Kasumi-1 (cell line): ENCODE results near the gene PEPD.

Experiments
- DNase-seq, 2 experiments: peaks; one replicate each; lab custom pipeline; 2025; lab: John Stamatoyannopoulos, UW

Gene PEPD

GRCh38 chr19:33383720-33384292 lies 137.8 kb downstream of the PEPD start:
- DNase-seq, result no peak

DNA sequence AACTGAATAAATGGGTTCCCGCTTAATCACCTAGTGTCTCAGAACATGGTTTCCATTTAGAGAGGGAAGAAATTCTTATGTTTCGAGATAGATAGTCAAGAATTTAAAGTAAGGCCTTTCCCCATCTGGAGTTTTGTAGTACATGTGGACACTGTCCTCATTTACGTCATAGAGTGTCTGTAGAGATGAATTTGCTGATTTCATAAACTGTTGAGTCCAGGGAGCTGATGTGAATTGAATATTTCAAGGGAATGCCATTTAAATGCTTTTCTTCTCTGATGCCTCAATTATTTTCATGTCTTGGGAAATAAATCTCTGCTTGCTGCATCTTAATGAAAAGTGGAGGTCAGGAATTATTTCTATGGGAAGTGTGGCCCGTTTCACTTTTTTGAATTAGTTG lies 138.6 kb downstream of the PEPD start:
- no peak for DNase-seq

GRCh38 chr19:33382006-33382405 lies 139.6 kb downstream of the PEPD start:
- DNase-seq, result no peak

GRCh38 chr19:33381101-33381500 lies 140.5 kb downstream of the PEPD start:
- no peak for DNase-seq

DNA sequence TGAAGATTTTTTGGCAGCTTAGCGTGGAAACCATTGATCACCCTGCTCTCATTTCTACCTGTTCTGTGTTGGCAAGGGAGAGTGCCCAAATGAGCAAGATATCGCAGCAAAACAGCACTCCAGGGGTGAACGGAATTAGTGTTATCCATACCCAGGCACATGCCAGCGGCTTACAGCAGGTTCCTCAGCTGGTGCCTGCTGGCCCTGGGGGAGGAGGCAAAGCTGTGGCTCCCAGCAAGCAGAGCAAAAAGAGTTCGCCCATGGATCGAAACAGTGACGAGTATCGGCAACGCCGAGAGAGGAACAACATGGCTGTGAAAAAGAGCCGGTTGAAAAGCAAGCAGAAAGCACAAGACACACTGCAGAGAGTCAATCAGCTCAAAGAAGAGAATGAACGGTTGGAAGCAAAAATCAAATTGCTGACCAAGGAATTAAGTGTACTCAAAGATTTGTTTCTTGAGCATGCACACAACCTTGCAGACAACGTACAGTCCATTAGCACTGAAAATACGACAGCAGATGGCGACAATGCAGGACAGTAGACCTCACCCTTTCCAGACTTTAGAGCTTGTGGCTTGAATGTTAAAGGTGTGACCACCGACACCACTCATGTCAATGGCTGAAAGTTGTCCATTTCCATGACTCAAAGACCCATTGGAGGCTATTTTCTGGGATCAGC lies 142.3 kb downstream of the PEPD start:
- no peak for DNase-seq

DNA sequence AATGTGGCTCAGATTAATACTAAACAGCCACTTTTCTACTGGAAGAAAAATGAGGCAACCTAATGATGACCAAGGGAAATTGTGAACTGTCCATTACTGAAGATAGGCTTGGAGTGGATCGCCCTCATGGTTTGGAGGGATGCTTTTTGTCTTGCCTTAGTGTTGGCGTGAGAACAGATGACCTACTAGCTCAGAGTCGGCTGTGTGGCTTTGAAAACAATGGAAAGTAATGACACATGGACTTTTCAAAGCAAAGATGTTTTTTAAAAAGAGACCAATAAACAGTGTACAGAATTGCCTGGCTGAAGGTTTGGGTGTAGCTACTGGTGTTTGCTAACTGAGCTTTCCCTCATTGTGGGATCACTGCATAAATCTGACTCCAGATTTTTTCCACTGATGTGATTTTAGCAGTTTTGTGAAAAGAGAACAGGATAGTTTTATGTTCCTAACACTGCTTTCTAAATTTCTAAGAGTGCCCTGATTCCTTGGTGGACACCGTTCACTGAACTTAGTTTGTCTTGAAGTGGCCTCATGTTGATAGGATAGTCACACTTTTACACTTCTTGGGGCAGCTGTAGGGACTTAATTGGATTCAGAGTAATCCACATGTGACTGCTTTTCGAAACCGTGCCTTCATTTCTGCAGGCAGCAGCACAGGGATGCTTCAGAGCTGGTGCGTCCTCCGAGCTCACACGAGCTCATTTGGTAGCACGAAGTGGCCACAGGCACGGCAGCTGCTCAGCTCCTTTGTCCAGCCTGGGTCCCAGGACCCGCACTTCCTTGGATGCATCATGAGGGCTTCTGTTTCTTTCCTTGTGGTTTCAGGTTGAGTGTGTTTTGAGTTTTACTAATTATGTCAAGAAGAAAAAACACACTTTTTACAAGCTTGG lies 143.8 kb downstream of the PEPD start:
- no peak for DNase-seq

DNA sequence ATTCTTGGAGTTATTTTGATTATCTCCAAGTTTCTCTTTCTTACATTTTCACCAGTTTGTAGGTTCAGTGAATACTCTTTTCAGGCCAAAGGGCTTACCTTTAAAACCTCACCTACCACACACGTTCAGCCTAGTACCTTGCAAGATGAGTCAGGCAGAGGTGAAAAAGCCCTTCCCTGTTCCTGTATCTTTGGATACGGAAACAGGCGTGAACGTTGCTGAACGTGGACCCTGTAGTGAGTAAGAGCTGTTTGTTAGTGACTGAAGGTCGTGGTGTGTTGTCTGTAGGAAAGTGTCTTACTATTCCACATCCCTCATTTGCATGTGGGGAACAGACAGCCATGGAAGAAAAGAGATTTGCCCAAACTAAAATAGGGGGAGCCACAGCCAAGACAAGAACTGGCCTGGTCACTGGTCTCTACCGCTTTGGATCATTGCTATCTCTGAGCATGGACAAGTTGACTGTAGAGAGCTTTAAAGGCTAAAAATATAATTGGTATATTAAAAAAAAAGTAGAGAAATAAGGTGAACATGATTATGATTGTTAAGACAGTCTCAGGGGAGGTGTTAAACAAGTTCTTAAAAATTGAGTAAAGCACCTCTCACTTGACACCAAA lies 144.5 kb downstream of the PEPD start:
- no peak for DNase-seq

GRCh38 chr19:33376423-33376822 lies 145.2 kb downstream of the PEPD start:
- DNase-seq, result no peak

GRCh38 chr19:33375837-33376159 lies 145.8 kb downstream of the PEPD start:
- no peak for DNase-seq

GRCh38 chr19:33375156-33375836 lies 146.3 kb downstream of the PEPD start:
- DNase-seq, result no peak

DNA sequence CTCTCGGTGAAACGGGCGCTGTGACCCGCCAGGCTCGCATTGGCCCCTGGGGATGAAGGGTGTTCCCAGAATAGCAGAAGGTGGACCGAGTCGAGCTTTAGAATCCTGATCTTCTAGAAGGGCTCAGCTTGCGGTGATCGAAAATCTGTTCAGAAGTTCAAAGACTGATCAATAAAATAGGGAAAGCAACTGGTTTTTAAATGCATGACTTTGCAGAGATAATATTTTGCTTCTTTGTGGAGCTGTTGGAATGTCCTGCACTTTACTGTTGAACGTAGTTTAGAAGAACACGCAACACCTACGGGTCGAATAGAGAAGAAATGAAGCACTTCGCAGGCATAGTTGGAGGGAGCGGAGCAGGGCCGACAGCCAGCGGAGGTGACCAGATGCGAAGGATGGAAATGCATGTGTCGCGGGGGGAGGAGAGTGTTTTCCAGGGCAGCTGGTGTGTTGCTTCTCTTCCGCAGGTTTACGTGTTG lies 147.3 kb downstream of the PEPD start:
- peak; percentile 23 to 43 for DNase-seq

GRCh38 chr19:33373453-33374235 lies 147.9 kb downstream of the PEPD start, which contains the start of gene CEBPG:
Gene CEBPG, plus strand, starts transcription at chr19:33373709. Its CDS starts 5,531 bp downstream, at chr19:33379240.
- peak; percentile 50 to 71 for DNase-seq

GRCh38 chr19:33370783-33371182 lies 150.8 kb downstream of the PEPD start:
- DNase-seq, result no peak

GRCh38 chr19:33368074-33368864 lies 153.3 kb downstream of the PEPD start:
- DNase-seq, result no peak

DNA sequence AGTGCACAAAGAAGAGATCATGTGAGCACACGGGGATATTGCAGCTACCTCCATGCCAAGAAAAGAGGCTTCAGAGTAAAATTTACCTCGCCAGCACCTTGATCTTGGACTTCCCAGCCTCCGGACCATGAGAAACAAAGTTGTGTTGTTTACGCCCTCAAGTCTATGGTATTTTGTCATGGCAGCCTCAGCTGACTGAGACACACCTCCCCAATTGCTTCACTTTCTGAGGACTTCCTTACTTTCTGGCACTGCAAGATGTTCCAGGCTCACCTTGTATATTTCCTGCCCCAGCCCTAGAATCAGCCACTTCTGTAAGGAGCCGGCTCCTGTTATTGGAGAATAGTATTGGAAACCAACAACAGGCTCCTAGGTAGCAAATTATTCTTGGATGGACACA lies 154.7 kb downstream of the PEPD start:
- DNase-seq, result no peak

DNA sequence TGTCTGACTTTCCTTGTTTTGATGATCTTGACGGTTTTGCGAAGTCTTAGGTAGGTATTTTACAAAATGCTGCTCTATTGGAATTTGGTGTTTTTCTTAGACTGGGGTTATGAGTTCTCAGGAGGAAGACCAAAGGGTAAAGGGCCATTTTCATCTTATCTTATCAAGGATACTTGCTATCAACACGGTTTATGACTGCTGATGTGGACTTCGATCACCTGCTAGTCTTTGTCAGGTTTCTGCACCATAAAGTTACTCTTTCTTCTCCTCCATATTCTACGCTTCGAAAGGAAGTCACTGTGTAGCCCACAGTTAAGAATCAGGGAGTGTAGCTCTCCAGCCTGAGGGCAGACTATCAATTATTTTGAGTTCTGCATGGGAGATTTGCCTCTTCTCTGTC lies 155.5 kb downstream of the PEPD start:
- no peak for DNase-seq

DNA sequence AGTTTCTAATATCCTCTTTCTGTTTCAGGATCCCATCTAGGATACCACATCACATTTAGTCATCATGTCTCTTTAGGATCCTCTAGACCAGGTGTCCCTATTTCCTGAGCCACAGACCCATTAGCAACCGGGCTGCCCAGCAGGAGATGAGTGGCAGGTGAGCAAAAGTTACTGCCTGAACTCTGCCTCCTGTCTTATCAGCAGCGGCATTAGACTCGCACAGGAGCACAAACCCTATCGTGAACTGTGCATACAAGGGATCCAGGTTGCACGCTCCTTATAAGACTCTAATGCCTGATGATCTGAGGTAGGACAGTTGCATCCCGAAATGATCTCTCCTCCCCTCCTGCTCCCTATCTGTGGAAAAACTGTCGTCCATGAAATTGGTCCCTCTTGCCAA lies 155.9 kb downstream of the PEPD start:
- no peak for DNase-seq

DNA sequence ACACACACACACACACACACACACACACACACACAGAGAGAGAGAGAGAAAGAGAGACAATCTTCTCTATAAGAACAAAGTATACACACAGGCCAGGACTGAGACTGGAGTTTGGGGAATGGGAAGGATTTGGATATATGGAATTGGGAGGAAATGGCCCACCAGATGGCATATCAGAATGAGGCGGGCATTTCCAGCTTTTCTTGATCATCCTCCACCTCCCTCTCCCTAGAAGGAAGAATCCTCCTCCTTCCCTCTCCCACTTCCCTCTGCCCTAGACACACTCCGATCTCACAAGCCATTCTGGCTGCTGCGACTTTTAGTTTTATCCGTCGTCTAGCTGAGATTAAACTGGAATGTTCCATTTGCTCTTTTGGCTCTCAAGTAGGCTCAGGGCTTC lies 158.1 kb downstream of the PEPD start:
- no peak for DNase-seq

DNA sequence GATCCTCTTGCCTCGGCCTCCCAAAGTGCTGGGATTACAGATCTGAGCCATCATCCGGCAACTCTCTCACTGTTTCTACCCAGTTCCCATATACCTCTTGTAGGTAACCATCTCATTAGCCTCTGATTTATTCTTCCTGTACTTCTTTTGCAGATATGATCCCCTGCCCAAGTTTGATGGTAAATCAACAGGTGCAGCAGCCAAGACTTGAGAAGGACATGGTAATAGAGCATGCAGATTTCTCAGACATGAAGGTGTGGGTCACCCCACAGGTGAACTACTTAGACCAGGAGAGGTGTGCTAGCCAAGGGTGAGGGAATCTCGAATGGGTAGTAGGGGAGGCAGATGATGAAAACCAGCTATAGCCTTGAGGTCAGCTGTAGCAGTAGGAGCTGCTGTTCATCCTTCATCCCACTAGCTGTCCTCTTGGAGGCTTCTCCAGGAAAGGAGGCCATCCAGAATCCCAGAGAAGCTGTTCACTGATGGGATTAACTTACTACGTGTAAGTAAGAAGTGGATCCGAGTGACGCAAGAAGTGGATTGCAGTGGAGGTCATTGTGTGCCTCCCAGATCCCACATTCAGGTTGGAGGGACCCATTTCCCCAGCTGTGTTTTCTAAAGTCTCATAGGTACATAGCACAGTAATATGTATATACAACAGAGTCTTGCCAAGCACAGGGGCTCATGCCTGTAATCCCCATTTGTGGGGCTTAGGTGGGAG lies 158.9 kb downstream of the PEPD start:
- no peak for DNase-seq

- DNase-seq, result no peak
Observed at GRCh38 chr19:33359581-33359980, 162.0 kb downstream of the PEPD start.
